Measurements from ENCODE around the gene DAG1.

- TF ChIP-seq CTCF (IDR thresholded peaks at IDR 0.05; ENCODE audit: poor library complexity) (no peak), EZH2 (IDR thresholded peaks at IDR 0.05; ENCODE audit: borderline replicate concordance) (no peak), EZH2phosphoT487 (IDR thresholded peaks at IDR 0.05; ENCODE audit: low read depth, severe bottlenecking, unreplicated experiment) (no peak)
Measured at GRCh38 chr3:49454898-49455681, 15.0 kb upstream of the DAG1 start.

All from hepatocyte (in vitro differentiated cells).